Left kidney (tissue), 8 donors: ENCODE measurements around the gene NXT2. TPM values are rescaled to one million over a fixed set of nuclear protein-coding genes. Genes with fewer than 3 reads are reported as not detected.
A peak's percentile ranks its signal among the peaks of the same experiment; 100 is the strongest.
"Not testable (repeated sequence)": the region's sequence is repeated elsewhere in the genome, so short reads cannot be mapped to it uniquely, and the experiment has no call there.

ENCODE experiments used
- DNase-seq: peaks from one replicate; pipeline ENCODE4 v3.0.0-alpha.2; 2013
- long read RNA-seq, 8 donors: transcript quantifications; one replicate each; lab custom pipeline, GENCODE V29; 2026
- polyA plus RNA-seq: library from polyadenylated mRNA; unstranded; fragments of 120-200 nt; gene quantifications from one replicate; pipeline ENCODE4 v1.2.1, GENCODE V29; 2013; ENCODE audit not compliant: insufficient read length

NXT2 gene
- polyA plus RNA-seq, result 19.0 TPM
- long read RNA-seq, donor 1, partial matches to known transcripts, result 0 of 5 reads
- long read RNA-seq, donor 1, other reads (novel, unspliced or antisense), result 0 of 5 reads
- long read RNA-seq, donor 2, transcript NXT2-202 (4 exons, 1,085 nt), result major isoform, 5 of 8 reads
- long read RNA-seq, donor 2, partial matches to known transcripts, result 0 of 8 reads
- long read RNA-seq, donor 2, other reads (novel, unspliced or antisense), result 0 of 8 reads
- long read RNA-seq, donor 3, partial matches to known transcripts, result 0 of 6 reads
- long read RNA-seq, donor 3, other reads (novel, unspliced or antisense), result 0 of 6 reads
- long read RNA-seq, donor 4, partial matches to known transcripts, result 0 of 2 reads
- long read RNA-seq, donor 4, other reads (novel, unspliced or antisense), result 0 of 2 reads
- long read RNA-seq, donor 5, transcript NXT2-202 (4 exons, 1,085 nt), result major isoform, 6 of 12 reads
- long read RNA-seq, donor 5, transcript NXT2-203 (4 exons, 2,562 nt), result major isoform, 6 of 12 reads
- long read RNA-seq, donor 5, partial matches to known transcripts, result 0 of 12 reads
- long read RNA-seq, donor 5, other reads (novel, unspliced or antisense), result 0 of 12 reads
- long read RNA-seq, donor 6, partial matches to known transcripts, result 0 of 5 reads
- long read RNA-seq, donor 6, other reads (novel, unspliced or antisense), result 0 of 5 reads
- long read RNA-seq, donor 7, partial matches to known transcripts, result 0 of 6 reads
- long read RNA-seq, donor 7, other reads (novel, unspliced or antisense), result 0 of 6 reads
- long read RNA-seq, donor 8, partial matches to known transcripts, result 0 of 3 reads
- long read RNA-seq, donor 8, other reads (novel, unspliced or antisense), result 0 of 3 reads

GRCh38 chrX:109536439-109537323 lies at the start of gene NXT2:
Gene NXT2 (plus strand): TSS chrX:109536844. CDS start chrX:109537007, 163 bp downstream.
- peak; percentile 87 for DNase-seq

DNA sequence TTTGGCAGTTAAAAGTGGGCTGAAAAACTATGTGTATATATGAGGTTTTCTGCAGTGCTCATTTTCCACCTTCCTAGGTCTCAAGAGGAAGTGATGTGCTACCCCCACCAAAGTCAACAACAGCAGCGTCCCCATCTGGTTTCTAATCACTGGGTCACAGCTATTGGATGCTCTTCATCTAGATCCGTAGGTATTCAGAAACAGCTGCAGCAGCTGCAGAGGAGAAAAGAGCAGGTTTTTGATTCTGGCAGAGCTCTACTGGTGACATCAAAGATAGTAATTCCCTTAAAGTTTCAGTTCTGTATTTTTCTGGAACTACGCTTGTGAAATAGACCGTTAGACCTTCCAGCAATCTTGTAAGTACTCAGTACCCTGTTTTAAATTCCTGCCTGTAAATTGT lies 49.0 kb upstream of the NXT2 start:
- DNase-seq, result no peak

DNA sequence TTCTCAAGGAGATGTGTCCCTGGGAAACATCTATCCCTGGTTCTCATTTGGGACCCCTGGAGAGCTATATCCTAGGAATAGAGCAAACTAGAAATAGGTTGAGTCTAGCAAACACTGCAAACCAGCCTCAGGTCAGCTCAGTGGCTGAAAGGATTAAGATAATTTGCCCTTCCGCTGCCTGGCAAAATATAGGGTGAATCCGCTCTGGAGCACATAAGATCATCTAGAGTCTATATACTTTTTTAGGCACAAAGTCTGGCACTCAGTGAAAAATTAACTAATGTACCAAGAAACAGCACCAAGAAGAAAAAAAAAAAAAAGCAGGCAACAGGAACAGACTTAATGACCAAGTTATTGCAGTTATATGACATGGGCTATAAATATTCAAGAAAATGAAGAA lies 47.5 kb upstream of the NXT2 start:
- no peak for DNase-seq

DNA sequence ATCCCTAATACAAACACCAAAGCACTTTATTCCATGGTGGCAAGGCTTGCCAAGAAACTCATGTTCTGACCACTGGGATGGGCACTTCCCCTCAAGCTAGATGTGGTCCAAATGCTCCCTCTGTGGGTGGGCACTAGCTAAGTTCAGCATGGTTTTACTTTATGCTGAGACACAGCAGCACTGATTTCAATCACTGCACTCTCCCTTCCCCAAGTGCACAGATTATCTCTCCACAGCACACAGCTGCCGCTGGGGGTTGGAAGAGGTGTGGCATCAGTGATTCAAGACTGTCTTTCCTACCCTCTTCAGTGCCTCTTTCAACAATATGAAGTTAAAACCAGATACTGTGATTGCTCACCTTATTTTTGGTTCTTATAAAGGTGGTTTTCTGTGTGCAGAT lies 38.2 kb upstream of the NXT2 start:
- DNase-seq, result no peak

- no peak for DNase-seq
Measured at GRCh38 chrX:109501176-109501575, 35.5 kb upstream of the NXT2 start.

GRCh38 chrX:109508915-109509314 lies 27.7 kb upstream of the NXT2 start:
- DNase-seq, result no peak

DNA sequence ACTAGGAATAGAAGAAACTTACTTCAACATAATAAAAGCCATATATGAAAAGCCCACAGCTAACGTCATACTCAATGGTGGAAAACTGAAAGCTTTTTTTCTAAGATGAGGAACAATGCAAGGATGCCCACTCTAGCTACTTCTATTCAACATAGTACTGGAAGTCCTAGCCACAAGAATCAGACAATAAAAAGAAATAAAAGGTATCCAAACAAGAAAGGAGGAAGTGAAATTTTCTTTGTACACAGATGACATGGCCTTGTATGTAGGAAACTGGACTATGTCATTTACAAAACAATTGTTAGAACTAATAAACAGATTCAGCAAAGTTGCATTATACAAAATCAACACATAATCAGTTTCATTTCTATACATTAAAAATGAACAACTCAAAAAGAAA lies 25.5 kb upstream of the NXT2 start:
- no peak for DNase-seq

- DNase-seq, result no peak
Measured at GRCh38 chrX:109519001-109519400, 17.6 kb upstream of the NXT2 start.

DNA sequence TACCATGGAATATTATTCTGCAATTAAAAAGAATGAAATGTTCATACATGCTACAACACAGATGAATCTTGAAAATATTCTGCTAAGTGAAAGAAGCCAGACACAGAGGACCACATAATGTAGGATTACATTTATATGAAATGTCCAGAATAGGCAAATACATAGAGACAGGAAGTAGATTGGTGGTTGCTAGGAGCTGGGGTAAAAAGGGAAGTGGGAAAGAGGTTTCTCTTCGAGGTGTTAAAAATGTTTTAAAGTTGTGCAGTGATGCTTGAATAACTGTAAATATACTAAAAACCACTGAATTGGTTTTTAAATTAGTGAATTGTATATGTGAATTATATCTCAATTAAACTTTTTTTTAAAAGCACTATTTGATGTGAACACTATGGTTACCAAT lies 3.6 kb upstream of the NXT2 start:
- DNase-seq, result no peak

DNA sequence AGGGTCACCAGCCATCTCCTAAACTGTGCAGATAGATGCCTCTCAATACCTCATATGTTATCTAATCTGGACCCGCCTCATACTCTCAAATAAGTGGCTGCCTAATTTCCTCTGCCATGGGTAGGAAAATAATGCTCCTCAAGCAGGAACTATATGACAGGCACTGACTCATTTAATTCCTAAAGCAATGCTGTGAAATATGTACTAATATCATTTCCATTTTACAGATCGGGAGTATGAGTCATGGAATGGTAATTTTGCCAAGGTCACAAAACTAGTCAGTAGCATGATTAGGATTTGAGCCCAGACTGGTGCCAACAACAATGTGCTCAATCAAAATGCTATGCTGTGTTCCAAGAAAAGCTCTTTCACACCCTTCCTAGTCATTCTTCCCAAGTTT lies 3.0 kb upstream of the NXT2 start:
- no peak for DNase-seq

GRCh38 chrX:109534933-109535332 lies 1.7 kb upstream of the NXT2 start:
- no peak for DNase-seq

GRCh38 chrX:109535578-109535977 lies 1.1 kb upstream of the NXT2 start:
- DNase-seq, result no peak

DNA sequence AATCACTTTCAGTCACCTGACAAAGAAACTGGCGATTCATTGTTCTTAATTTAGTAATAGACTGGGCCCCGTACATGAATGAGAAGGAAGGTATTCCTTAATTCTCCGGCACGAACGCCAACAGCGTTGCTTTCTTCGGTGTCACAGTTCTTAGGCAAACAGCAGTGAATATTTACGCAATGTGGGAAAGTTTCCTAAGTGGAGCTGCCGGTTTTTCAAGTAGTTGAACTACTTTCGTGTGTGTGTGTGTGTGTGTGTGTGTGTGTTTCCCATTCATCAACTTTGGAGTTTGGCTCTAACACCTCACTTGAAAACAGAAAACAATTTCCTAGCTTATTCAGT lies 651 bp downstream of the NXT2 start:
- DNase-seq, result peak; percentile 62

DNA sequence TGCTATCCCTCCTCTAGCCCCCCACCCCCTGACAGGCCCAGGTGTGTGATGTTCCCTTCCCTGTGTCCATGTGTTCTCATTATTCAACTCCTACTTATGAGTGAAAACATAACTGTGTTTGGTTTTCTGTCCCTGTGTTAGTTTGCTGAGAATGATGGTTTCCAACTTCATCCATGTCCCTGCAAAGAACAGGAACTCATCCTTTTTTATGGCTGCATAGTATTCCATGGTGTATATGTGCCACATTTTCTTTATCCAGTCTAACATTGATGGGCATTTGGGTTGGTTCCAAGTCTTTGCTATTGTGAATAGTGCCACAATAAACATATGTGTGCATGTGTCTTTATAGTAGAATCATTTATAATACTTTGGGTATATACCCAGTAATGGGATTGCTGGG lies 2.4 kb downstream of the NXT2 start:
- DNase-seq, result not testable (repeated sequence)

- DNase-seq, result no peak
Measured at GRCh38 chrX:109553862-109554261, 17.2 kb downstream of the NXT2 start.

DNA sequence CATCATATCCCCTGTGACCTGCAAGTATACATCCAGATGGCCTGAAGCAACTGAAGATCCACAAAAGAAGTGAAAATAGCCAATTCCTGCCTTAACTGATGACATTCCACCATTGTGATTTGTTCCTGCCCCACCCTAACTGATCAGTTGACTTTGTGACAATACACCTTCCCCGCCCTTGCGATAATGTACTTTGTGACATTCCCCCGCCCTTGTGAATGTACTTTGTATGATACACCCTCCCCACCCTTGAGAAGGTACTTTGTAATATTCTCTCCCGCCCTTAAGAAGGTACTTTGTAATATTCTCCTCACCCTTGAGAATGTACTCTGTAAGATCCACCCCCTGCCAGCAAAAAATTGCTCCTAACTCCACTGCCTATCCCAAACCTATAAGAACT lies 39.4 kb downstream of the NXT2 start:
- DNase-seq, result not testable (repeated sequence)

DNA sequence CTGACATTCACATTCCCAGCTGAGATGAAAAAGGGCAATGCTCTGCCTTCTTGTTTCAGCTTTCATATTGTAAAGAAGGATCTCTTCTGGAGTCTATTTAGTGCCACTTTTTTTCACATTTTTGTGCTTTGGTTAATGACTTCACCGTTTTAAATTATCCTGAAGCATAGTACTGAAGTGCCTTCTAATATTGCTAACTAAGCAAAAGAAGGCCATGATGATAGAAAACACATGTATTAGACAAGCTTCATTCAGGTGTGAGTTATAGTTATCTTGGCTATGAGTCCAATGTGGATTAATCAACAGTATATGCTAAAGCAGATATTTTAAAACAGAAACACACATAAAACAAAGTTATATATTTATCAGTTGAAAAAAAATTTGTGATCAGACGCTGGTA lies 40.4 kb downstream of the NXT2 start:
- DNase-seq, result no peak

DNA sequence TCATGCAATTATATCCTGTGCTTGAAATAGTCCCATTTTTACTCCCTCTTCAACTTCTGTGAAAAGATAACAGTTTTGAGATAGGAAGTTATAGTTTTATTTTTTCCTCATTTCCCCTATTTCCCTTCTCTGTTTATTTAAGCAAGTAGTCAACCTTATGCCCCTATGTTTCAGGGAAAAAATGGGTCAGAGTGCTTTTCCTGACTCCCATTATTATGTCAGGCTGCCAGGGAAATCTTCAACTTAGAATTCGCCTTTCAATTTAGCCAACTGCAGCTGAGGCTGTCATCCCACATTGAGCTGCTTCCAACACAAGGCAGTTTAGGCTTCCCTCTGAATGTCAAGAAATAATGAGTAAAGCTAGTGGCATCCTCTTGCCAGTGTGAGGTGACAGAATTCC lies 42.3 kb downstream of the NXT2 start:
- DNase-seq, result no peak

GRCh38 chrX:109585488-109585887 lies 48.8 kb downstream of the NXT2 start:
- no peak for DNase-seq

GRCh38 chrX:109590176-109590575 lies 53.5 kb downstream of the NXT2 start:
- no peak for DNase-seq
